GM21529 (cell line): ENCODE data around the gene FAM117B.
"Not testable (repeated sequence)": the region's sequence is repeated elsewhere in the genome, so short reads cannot be mapped to it uniquely, and the experiment has no call there.

Experiments used
- ATAC-seq: cut with Tn5 transposase; IDR thresholded peaks from one replicate; pipeline ENCODE4 v1.9.1; 2021; ENCODE audit not compliant: unreplicated experiment

FAM117B gene

DNA sequence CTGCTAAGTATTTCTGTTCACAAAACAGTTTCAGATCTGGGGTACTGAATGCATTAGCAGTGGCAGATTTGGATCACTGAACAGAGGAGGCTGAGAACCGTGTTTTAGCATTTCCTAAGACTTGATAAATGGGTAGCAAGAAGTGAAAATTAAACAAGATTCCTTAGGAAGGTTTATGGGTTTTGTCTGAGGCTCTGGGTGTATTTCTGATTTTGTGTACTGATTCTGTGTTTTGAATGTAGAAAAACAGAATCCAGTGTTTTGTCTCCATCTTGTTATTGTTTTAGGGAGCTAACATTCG is 1.4 kb downstream of the FAM117B start:
- ATAC-seq: no peak

DNA sequence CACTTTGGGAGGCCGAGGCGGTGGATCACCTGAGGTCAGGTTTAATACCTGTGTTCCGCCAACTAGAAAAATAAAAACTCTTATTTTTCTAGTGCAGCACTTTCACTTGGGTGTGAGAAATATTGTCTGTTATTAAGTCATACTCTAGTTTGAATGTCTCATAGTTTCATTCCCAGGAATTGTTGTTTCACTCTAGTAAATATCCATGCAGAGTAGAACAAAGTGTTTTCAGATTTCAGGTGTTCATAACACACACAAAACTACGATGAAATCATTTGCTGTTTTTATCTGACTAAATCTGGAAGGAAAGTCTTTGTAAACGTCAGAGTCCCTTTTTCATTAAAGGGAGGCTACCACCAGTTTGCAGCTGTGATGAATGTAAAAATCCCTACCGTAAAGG is 4.0 kb downstream of the FAM117B start:
- no peak for ATAC-seq

DNA sequence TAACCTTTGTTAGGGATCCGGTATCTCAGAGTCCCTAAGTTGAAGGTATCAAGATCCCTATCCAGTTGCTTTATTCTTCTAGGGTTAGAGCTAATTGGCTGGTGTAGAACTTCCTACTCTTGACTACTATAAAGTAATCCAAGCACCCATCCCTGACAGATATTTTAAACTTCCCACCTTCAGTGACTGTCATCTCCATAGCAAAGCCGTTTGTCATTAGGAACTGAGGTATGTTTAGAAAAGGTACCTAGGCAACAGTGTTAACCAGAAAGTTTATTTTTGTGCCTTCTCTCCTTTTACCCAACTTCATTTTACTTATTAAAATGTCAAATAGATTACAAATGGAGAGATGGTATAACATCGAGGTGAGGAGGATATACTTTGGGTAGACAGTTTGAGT is 4.5 kb downstream of the FAM117B start:
- ATAC-seq: no peak

DNA sequence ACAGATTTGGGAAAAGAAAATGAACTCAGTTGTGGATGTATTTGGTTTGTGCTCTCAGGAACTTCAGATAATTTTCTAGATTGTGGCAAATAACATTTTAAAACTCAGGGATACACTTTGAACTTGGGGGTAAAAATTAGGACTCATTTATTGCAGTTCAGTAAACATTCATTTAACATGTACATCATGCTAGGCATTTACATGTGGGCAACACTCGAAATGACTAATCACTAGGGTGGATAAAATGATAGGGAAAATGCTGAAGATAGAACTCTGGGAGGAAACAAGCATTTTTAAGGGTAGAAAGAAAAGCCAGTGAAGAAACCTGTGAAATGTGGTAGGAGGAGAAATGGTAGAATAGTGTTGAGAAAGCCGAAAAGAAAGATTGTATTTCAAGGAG is 7.8 kb downstream of the FAM117B start:
- ATAC-seq: no peak

DNA sequence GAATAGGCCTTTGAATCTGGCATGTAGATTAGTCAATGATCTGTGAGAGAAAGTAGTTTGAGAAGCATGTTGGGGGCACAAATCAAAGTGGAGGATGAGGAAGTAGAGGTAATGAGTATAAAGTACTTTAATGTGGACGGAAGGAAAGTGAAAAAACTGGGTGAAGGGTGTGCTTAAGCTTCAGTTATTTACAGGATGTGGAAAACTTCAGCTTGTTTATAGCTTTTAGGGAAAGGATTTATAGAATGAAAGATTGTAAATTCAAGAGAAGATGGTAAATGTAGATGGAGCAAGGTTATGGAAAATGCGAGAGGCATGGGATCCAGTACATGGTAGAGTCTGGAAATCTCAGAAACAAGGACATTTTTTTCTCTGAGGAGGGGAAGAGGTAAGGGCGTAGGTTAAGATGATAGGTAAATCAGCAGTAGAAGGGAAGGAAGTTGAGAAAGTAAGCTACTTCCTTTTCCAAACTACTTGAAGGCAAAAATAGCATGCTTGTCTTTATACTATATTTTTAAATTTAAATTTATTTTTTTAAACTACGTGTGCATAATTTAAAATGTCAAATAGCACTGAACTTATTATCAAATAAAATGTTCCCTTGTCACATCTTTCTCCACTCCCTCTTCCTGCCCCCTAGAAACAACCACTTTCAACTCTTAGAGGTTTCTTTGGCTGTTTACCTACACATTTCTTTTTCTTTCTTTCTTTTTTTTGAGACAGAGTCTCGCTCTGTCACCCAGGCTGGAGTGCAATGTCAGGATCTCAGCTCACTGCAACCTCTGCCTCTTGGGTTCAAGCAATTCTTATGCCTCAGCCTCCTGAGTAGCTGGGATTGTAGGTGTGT is 8.5 kb downstream of the FAM117B start:
- ATAC-seq: no peak

DNA sequence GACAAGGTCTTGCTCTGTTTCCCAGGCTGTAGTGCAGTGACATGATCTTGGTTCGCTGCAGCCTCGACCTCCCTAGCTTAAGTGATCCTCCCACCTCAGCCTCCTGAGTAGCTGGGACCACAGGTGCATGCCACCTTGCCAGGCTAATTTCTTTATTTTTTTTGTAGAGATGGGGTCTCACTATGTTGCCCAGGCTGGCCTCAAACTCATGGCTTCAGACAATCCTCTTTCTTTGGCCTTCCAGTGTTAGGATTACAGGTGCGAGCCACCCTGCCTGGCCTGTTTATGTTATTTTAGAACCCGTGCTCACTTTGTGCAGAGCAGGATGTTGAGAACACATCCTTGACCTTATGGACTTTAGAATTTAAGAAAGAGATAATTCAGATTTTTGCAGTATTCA is 17.4 kb downstream of the FAM117B start:
- ATAC-seq: no peak

DNA sequence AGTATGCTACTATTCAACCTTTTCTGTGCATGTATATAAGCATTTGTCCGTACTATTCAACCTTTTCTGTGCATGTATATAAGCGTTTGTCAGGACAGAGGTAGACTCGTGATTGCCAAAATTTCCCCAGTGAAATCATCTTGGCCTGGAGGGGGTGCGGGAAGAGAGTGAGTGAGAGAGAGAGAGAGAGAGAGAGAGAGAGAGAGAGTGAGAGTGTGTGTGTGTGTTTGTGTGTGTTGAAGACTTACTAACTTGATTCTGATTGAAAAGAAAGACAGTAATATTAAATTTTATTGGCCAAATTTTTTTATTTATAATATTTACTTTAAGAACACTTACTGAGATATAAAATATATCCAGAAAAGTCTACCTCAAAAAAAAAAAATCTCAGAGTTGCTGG is 19.1 kb downstream of the FAM117B start:
- ATAC-seq: no peak

DNA sequence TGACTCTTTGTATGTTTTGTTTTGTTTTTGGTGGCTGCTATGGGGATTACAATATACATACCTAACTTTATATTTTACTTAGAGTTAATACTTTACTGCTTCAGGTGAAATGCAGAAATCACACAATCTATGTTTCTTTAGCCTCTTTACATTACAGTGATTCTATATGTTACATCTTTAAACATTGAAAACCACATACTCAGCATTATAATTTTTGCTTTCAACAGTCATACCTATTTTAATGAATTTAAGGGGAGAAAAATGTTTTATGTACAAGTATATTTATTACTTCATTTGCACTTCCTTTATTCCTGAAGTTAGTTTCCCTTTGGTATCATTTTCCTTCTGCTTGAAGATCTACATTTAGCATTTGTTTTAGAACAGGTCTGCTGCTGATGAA is 23.1 kb downstream of the FAM117B start:
- ATAC-seq: no peak

DNA sequence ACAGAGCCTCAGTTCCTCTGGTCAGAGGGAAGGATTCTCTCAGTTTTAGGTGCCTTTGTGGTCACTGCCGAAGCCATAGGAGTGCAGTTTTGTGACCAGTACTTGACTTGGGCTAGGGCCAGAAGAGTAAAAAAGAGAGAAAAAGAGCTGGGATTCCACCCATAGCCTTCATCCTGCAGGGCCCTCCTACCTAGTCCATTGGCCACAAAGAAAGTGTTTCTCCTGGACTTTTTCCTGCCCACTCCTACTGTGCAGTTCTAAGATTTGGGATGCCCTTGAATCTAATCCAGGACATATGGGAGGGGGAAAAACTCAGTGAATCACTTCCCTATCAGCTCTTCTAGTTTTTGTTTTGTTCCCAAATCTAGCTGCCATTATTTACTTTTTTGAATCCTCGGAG is 26.0 kb downstream of the FAM117B start:
- ATAC-seq: no peak

DNA sequence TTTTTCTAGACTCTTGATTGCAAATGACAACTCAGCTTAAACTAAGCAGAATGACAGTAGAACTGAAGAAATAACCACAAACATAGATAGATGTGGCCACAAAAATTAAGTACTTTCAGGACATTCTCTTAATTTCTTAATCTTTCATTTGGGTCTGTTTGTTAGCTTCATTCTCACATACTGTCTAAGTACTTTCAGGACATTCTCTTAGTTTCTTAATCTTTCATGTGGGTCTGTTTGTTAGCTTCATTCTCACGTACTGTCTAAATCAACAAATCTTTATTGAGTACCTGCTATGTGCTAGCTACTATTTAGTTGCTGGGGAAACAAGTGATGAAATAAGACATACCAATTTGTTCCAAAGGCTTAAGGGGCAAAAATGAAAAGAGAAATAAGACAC is 35.1 kb downstream of the FAM117B start:
- no peak for ATAC-seq

DNA sequence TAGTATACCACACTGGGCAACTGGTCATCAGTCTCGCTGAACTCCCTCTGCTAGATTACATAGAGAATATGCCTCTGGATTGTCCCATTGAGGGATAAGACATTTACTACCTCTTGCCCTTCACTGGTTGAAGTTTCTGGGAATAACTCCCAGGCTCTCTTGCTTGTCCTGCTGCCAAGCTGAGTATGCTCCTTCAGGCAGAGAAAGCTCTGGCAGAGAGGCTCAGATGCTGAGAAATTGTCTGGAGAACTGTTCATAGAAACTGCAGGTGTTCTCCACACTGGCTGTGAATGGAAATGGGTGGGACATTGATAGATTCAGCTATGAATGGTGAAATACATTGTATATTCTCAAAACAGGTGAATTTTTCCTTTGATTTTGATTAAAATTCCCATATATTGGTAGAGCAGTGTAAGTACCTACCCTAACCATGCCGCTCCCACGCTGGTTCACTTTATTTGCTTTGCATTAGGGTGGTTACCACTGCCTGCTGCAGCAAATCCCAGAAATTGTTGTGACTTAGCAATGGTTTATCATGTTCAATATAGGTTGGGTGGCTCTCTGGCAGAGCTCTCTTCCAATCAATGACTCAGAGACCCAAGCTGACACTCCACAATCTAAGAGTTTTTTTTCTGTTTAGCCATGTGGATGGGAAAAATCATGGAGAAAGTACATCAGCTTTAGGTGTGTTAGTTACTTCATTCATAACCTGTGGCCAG is 36.7 kb downstream of the FAM117B start:
- no peak for ATAC-seq

DNA sequence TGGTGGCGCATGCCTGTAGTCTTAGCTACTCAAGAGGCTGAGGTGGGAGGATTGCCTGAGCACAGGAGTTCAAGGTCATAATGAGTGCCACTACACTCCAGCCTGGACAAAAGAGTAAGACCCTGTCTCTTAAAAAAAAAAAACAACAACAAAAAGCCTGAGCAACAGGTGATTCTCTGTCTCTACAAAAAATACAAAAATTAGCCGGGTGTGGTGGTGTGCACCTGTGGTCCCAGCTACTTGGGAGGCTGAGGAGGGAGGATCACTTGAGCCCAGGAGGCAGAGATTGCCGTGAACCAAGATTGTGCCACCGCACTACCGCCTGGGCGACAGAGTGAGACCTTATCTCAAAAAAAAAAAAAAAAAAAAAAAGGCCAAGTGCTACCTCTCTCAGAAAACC is 40.3 kb downstream of the FAM117B start:
- not testable (repeated sequence) for ATAC-seq

DNA sequence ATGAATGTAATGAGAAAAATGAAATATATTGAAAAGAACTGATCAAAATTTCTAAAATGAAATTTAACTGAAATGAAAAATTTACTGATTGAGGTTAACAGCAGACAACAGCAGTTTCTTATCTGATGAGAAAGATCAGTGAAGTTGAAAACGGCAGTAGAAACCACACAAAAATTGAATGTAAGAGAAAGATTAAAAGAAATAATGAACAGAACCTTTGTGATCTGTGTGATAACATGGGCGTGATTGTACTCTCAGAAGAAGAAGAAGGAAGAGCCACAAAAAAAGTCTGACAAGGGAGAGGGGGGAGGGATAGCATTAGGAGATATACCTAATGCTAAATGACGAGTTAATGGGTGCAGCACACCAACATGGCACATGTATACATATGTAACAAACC is 45.2 kb downstream of the FAM117B start:
- no peak for ATAC-seq

DNA sequence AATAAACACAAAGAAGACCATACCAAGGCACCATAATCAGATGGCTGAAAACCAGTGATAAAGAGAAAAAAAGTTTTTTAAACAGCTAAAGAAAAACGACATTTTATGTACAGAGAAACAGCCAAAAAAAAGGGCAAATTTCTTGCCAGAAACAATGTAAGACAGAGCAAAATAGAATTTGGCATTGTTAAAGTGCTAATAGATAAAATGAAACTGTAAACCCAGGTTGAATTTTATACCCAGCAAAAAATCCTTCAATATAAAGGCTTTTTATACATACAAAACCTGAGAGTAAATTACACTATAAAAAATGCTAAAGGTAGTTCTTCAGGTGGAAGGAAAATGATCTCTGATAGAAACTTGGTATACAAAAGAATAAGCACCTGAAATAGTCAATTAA is 45.7 kb downstream of the FAM117B start:
- no peak for ATAC-seq

DNA sequence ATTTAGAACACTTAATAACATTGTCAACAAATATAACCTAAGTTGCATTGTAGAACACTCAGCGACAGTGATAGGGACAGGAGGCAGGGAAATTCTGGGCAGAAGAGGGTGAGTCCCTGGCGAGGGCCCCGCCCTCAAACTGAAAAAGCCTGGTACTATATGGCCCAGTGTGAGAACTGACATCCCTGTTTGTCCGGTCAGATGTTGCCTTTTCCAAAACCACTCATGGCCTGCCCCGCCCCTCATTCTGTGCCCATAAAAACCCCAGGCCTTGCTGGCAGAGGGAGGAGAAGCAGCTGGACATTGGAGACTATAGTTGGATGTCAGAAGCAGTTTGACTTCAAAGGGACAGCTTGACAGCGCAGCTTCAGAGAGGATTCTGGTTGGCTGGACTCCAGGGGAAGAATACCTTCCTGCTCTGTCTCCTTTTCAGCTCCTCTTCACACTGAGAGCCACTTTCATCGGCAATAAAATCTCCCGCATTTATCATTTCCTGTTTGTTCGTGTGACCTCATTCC is 47.0 kb downstream of the FAM117B start:
- ATAC-seq: no peak

DNA sequence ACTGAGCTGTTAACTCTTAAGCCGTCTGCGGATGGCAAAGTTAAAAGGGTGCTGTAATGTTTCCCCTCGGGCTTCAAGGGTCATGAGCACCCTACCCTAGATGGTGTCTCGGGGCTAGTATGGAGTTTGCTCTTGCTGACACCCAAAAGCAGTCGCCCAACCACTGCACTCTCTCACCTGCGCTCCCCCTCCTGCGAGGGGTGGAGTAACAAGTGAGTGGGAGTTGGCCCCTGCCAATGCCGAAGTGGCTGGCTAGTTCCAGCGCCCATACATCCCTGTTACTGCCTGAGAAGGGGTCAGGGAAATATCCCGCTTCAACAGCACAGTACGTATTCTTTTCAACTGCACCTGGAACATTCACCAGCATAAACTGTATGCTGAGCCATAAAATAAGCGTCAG is 47.5 kb downstream of the FAM117B start:
- no peak for ATAC-seq

DNA sequence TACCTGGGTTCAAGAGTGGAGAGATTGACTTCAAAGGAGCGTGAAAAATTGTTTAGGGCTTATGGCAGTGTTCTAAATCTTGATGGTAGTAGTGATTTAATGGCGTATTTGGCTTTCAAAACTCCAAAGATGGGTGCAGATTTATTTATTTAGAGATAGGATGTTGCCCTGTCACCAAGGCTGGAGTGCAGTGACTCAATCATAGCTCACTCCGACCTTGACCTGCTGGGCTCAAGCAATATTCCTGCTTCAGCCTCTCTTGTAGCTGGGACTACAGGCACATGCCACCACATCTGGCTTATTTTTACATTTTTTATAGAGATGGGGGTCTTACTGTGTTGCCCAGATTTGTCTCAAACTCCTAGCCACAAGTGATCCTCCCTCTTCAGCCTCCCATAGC is 52.5 kb downstream of the FAM117B start:
- no peak for ATAC-seq

DNA sequence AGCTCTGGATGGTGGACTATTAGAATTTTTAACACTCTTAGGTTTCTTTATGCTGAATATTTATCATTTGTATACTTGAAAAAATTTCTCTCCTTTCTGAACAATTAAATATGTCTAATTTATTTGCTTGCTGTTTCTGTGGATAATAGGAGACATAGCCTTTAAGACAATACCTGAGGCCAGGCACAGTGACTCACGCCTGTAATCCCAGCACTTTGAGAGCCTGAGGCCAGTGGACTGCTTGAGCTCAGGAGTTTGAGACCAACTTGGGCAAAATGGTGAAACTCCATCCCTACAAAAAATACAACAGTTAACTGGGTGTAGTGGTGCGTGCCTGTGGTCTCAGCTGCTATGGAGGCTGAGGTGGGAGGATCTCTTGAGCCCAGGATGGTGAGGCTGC is 54.7 kb downstream of the FAM117B start:
- ATAC-seq: no peak

DNA sequence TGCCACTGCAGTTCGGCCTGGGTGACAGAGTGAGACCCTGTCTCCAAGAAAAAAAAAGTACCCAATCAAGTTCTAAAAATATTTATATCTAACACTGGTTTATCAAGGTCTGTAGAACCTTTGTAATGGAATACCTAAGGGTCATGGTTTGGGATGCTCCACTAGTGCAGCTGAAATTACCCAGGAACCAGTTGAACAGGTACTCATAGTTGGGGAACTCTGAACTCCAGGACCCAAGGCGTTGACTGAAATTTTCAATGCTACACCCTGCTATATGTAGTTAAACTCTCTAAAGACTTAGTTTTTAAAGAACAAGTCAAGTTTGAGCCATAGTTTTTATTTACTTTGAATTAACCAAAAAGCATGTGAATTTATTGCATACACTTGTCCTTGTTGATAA is 55.1 kb downstream of the FAM117B start:
- ATAC-seq: no peak

DNA sequence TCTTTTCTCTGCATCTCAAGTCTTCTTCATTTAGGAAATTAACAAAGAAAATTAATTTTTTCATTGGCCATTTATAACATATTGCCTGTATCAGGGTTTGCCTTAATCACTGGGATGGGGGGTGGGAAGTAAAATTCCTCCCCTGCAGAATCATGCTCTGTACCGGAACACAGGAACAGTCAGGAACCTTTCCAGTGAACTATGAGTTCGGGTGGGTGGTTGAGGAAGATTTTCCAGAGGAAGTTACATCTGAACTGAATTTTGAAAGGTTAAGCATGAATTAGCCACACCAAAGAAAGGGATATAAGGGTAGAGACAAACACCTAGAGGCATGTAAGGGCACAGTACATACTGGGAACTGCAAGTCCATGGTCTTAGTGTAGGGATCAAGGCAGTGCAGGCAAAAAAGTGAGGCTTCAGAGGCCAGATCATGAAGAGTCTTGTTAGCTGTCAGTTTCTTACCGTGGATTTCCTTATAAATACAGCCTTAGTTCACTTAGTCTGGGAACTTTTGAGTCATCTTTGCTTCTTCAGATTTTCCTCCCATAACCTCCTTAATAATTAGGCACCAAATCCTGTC is 55.6 kb downstream of the FAM117B start:
- no peak for ATAC-seq

DNA sequence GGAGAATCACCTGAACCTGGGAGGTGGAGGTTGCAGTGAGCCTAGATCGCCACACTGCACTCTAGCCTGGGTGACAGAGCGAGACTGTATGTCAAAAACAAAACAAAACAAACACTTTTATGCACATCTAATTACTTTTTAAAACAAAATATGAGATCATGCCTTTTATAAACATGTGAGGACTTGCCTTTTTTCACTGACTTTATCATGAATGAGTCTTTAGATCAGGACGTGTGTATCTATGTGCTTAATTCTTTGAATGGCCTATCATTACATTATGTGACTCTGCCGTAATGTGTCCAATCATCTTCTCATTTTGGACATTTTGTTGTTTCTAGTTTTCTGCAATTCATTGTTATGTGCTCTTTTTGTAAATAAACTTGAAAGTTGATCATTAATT is 58.7 kb downstream of the FAM117B start:
- no peak for ATAC-seq

DNA sequence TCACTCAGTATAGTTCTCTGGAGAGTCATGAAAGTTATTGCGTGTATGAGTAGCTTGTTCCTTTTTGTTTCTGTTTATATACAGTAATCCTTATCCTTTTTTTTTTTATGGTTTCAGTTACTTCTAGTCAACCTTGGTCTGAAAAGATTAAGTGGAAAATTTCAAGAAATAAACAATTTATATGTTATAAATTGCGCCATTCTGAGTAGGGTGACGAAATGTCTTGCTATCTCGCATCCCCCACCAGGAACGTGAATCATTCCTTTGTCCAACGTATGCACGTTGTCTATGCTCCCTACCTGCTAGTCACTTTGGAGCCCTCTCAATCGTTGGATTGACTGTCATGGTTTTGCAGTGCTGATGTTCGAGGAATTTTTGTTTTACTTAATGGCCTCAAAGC is 60.4 kb downstream of the FAM117B start:
- no peak for ATAC-seq
